Activated T-cell treated with anti-CD3 and anti-CD28 coated beads, Interleukin-2, amount 50 U/mL, for 24 hours (primary cell): ENCODE results near the gene TRABD2B.

Experiments
- DNase-seq: peaks from one replicate; pipeline ENCODE4 v3.0.0-alpha.2; 2020
- H3K27ac Mint-ChIP-seq: 2 replicates; pipeline ENCODE4 v1.8.0; 2020; ENCODE audit warnings: mild to moderate bottlenecking, mixed read lengths
- H3K27me3 Mint-ChIP-seq: 2 replicates; pipeline ENCODE4 v1.8.0; 2020; ENCODE audit warnings: mixed read lengths
- H3K36me3 Mint-ChIP-seq: 2 replicates; pipeline ENCODE4 v1.8.0; 2020; ENCODE audit warnings: low read depth, mixed read lengths
- H3K4me1 Mint-ChIP-seq: 2 replicates; pipeline ENCODE4 v1.8.0; 2020; ENCODE audit warnings: low read depth, mixed read lengths
- H3K4me3 Mint-ChIP-seq: 2 replicates; pipeline ENCODE4 v1.8.0; 2020; ENCODE audit warnings: mild to moderate bottlenecking, moderate library complexity, mixed read lengths
- H3K9me3 Mint-ChIP-seq: 2 replicates; pipeline ENCODE4 v1.8.0; 2020; ENCODE audit warnings: mixed read lengths

TRABD2B gene

GRCh38 chr1:47838562-47839432 is 158.4 kb downstream of the TRABD2B start:
- peaks cover 13% of the 10 kb centered on the region for H3K27me3 Mint-ChIP-seq
- H3K4me3 Mint-ChIP-seq: no peak overlapping the region
- no peak for DNase-seq
- no peaks in the 10 kb centered on the region for H3K36me3 Mint-ChIP-seq
- no peaks in the 10 kb centered on the region for H3K4me1 Mint-ChIP-seq
- H3K27ac Mint-ChIP-seq: no peak overlapping the region
- peaks cover 8% of the 10 kb centered on the region for H3K9me3 Mint-ChIP-seq

- no peak overlapping the region for H3K27ac Mint-ChIP-seq
- H3K9me3 Mint-ChIP-seq: peaks cover 8% of the 10 kb centered on the region
- peaks cover 7% of the 10 kb centered on the region for H3K27me3 Mint-ChIP-seq
- no peak for DNase-seq
- H3K4me3 Mint-ChIP-seq: no peak overlapping the region
- no peaks in the 10 kb centered on the region for H3K36me3 Mint-ChIP-seq
- no peaks in the 10 kb centered on the region for H3K4me1 Mint-ChIP-seq
Measured at GRCh38 chr1:47837866-47838561, 159.2 kb downstream of the TRABD2B start.

GRCh38 chr1:47837056-47837830 is 159.9 kb downstream of the TRABD2B start:
- no peak overlapping the region for H3K27ac Mint-ChIP-seq
- H3K36me3 Mint-ChIP-seq: no peaks in the 10 kb centered on the region

GRCh38 chr1:47835409-47835808 is 161.8 kb downstream of the TRABD2B start:
- no peaks in the 10 kb centered on the region for H3K4me1 Mint-ChIP-seq
- no peak for DNase-seq
- H3K9me3 Mint-ChIP-seq: peaks cover 8% of the 10 kb centered on the region
- H3K4me3 Mint-ChIP-seq: no peak overlapping the region
- H3K27me3 Mint-ChIP-seq: peaks cover 6% of the 10 kb centered on the region
- H3K27ac Mint-ChIP-seq: no peak overlapping the region
- no peaks in the 10 kb centered on the region for H3K36me3 Mint-ChIP-seq

More at GRCh38 chr1:47837056-47837830, 159.9 kb downstream of the TRABD2B start:
- Mint-ChIP-seq H3K9me3 (peaks cover 8% of the 10 kb centered on the region), H3K27me3 (peaks cover 3% of the 10 kb centered on the region), H3K4me1 (no peaks in the 10 kb centered on the region), H3K4me3 (no peak overlapping the region)
- DNase-seq: no peak

- Mint-ChIP-seq H3K4me1 (no peaks in the 10 kb centered on the region), H3K27ac (no peak overlapping the region)
Measured at GRCh38 chr1:47834326-47834725, 162.9 kb downstream of the TRABD2B start.

GRCh38 chr1:47830641-47831333 is 166.4 kb downstream of the TRABD2B start:
- no peak overlapping the region for H3K27ac Mint-ChIP-seq
- DNase-seq: no peak
- peaks cover 8% of the 10 kb centered on the region for H3K9me3 Mint-ChIP-seq
- no peaks in the 10 kb centered on the region for H3K36me3 Mint-ChIP-seq
- no peak overlapping the region for H3K4me3 Mint-ChIP-seq
- H3K27me3 Mint-ChIP-seq: peaks cover 6% of the 10 kb centered on the region
- H3K4me1 Mint-ChIP-seq: no peaks in the 10 kb centered on the region

More at GRCh38 chr1:47834326-47834725, 162.9 kb downstream of the TRABD2B start:
- Mint-ChIP-seq H3K27me3 (peaks cover 9% of the 10 kb centered on the region), H3K36me3 (no peaks in the 10 kb centered on the region), H3K9me3 (peaks cover 8% of the 10 kb centered on the region), H3K4me3 (no peak overlapping the region)
- DNase-seq: no peak

- Mint-ChIP-seq H3K27ac (no peak overlapping the region), H3K4me3 (no peak overlapping the region)
- no peak for DNase-seq
Measured at GRCh38 chr1:47830021-47830420, 167.2 kb downstream of the TRABD2B start.

GRCh38 chr1:47828978-47829377 is 168.2 kb downstream of the TRABD2B start:
- no peak overlapping the region for H3K4me3 Mint-ChIP-seq
- H3K27ac Mint-ChIP-seq: no peak overlapping the region
- no peaks in the 10 kb centered on the region for H3K9me3 Mint-ChIP-seq
- peaks cover 6% of the 10 kb centered on the region for H3K27me3 Mint-ChIP-seq
- no peak for DNase-seq
- H3K36me3 Mint-ChIP-seq: no peaks in the 10 kb centered on the region
- H3K4me1 Mint-ChIP-seq: no peaks in the 10 kb centered on the region

More at GRCh38 chr1:47830021-47830420, 167.2 kb downstream of the TRABD2B start:
- Mint-ChIP-seq H3K36me3 (no peaks in the 10 kb centered on the region), H3K9me3 (no peaks in the 10 kb centered on the region), H3K4me1 (no peaks in the 10 kb centered on the region), H3K27me3 (peaks cover 6% of the 10 kb centered on the region)

GRCh38 chr1:47827109-47827508 is 170.1 kb downstream of the TRABD2B start:
- Mint-ChIP-seq H3K9me3 (no peaks in the 10 kb centered on the region), H3K4me3 (no peak overlapping the region), H3K27me3 (peaks cover 6% of the 10 kb centered on the region), H3K36me3 (no peaks in the 10 kb centered on the region), H3K4me1 (no peaks in the 10 kb centered on the region), H3K27ac (no peak overlapping the region)
- DNase-seq: no peak

GRCh38 chr1:47824716-47825115 is 172.5 kb downstream of the TRABD2B start:
- no peak overlapping the region for H3K27ac Mint-ChIP-seq
- no peaks in the 10 kb centered on the region for H3K4me1 Mint-ChIP-seq
- no peaks in the 10 kb centered on the region for H3K9me3 Mint-ChIP-seq
- H3K4me3 Mint-ChIP-seq: no peak overlapping the region
- no peaks in the 10 kb centered on the region for H3K36me3 Mint-ChIP-seq
- no peak for DNase-seq
- no peaks in the 10 kb centered on the region for H3K27me3 Mint-ChIP-seq

- H3K4me3 Mint-ChIP-seq: no peak overlapping the region
- no peaks in the 10 kb centered on the region for H3K27me3 Mint-ChIP-seq
- DNase-seq: no peak
- no peak overlapping the region for H3K27ac Mint-ChIP-seq
- no peaks in the 10 kb centered on the region for H3K9me3 Mint-ChIP-seq
- H3K4me1 Mint-ChIP-seq: no peaks in the 10 kb centered on the region
- H3K36me3 Mint-ChIP-seq: no peaks in the 10 kb centered on the region
Measured at GRCh38 chr1:47824297-47824696, 172.9 kb downstream of the TRABD2B start.

GRCh38 chr1:47823040-47823808 is 174.0 kb downstream of the TRABD2B start:
- Mint-ChIP-seq H3K36me3 (no peaks in the 10 kb centered on the region), H3K9me3 (no peaks in the 10 kb centered on the region), H3K4me3 (no peak overlapping the region), H3K27me3 (no peaks in the 10 kb centered on the region), H3K4me1 (no peaks in the 10 kb centered on the region), H3K27ac (no peak overlapping the region)
- no peak for DNase-seq

GRCh38 chr1:47821760-47822159 is 175.4 kb downstream of the TRABD2B start:
- Mint-ChIP-seq H3K9me3 (no peaks in the 10 kb centered on the region), H3K36me3 (no peaks in the 10 kb centered on the region), H3K27me3 (no peaks in the 10 kb centered on the region), H3K4me3 (no peak overlapping the region), H3K4me1 (no peaks in the 10 kb centered on the region), H3K27ac (no peak overlapping the region)
- DNase-seq: no peak
